ENCODE data around the gene PCDHGB1.

The PCDHGB1 gene

GRCh38 chr5:141366016-141366896 lies 16.4 kb downstream of the PCDHGB1 start:
- no peak for DNase-seq (ENCODE audit: low read depth)
- TF ChIP-seq MYC (IDR thresholded peaks at IDR 0.05; ENCODE audit: low read depth, low read length): no peak
- TF ChIP-seq, protein P1, sequence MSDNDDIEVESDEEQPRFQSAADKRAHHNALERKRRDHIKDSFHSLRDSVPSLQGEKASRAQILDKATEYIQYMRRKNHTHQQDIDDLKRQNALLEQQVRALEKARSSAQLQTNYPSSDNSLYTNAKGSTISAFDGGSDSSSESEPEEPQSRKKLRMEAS (IDR thresholded peaks at IDR 0.05; ENCODE audit: low read depth, low read length): no peak
- TF ChIP-seq CTCF (IDR thresholded peaks at IDR 0.05; ENCODE audit: low read depth, low read length): no peak
- no peak for TF ChIP-seq POLR2A (IDR thresholded peaks at IDR 0.05; ENCODE audit: extremely low read depth, insufficient read length)
- H3K4me3 ChIP-seq (ENCODE audit: low read depth, low read length): no peak overlapping the region

DNA sequence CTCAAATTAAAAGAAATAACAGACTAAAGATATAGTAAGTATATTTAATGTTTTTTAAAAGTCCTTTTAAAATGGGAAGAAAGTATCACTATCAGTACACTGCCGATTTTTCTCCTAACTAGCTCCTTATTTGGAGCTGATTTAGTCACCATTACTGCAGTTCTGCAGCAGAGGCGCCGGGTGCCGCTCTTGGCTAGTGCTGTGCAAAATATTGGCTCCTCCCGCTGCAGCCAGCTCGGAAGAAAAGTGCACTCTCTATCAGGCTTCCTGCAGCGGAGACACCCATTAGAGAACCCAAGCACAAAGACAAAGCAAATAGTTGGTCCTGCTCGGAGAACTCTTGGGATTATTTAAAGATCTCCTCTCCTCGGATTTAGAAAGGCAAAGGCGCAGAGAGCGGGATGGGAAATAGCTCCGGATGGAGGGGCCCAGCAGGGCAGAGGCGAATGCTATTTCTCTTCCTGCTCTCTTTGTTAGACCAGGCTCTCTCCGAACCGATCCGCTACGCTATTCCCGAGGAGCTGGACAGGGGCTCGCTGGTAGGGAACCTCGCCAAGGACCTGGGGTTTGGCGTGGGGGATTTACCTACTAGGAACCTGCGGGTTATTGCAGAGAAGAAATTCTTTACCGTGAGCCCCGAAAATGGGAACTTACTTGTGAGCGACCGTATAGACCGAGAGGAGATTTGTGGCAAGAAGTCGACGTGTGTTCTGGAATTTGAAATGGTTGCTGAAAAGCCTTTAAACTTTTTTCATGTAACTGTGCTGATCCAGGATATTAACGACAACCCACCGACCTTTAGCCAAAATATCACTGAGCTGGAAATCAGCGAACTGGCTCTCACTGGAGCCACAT lies 20.3 kb downstream of the PCDHGB1 start, which contains the start of gene PCDHGB3:
Gene PCDHGB3 (plus strand): TSS at position 249 of the 855 bp plus-strand sequence. CDS start 153 bp downstream, at position 402.
- peak; percentile 57 for TF ChIP-seq CTCF (IDR thresholded peaks at IDR 0.05; ENCODE audit: low read depth, low read length)
- no peak for TF ChIP-seq POLR2A (IDR thresholded peaks at IDR 0.05; ENCODE audit: extremely low read depth, insufficient read length)

DNA sequence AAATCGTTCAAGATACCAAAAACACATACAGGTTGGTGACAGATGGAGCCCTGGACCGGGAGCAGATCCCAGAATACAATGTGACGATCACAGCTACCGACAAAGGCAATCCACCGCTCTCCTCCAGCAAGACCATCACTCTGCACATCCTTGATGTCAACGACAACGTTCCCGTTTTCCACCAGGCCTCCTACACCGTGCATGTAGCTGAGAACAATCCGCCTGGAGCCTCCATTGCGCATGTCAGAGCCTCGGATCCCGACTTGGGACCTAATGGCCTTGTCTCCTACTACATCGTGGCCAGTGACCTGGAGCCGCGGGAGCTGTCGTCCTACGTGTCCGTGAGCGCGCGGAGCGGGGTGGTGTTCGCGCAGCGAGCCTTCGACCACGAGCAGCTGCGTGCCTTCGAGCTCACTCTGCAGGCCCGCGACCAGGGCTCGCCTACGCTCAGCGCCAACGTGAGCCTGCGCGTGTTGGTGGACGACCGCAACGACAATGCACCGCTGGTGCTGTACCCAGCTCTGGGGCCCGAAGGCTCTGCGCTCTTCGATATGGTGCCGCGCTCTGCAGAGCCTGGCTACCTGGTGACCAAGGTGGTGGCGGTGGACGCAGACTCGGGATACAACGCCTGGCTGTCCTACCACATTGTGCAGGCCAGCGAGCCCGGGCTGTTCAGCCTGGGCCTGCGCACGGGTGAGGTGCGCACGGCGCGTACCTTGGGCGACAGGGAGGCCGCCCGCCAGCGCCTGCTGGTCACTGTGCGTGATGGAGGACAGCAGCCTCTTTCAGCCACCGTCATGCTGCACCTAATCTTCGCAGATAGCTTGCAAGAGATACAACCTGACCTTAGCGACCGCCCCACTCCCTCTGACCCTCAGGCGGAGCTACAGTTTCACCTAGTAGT lies 21.9 kb downstream of the PCDHGB1 start:
- no peak for DNase-seq (ENCODE audit: low read depth)
- TF ChIP-seq, protein P1 (IDR thresholded peaks at IDR 0.05; ENCODE audit: low read depth, low read length): no peak
- TF ChIP-seq MYC (IDR thresholded peaks at IDR 0.05; ENCODE audit: low read depth, low read length) (no peak), CTCF (IDR thresholded peaks at IDR 0.05; ENCODE audit: low read depth, low read length) (no peak), POLR2A (IDR thresholded peaks at IDR 0.05; ENCODE audit: extremely low read depth, insufficient read length) (no peak)
- no peak overlapping the region for H3K4me3 ChIP-seq (ENCODE audit: low read depth, low read length)

More for the DNA sequence above, 20.3 kb downstream of the PCDHGB1 start, which contains the start of gene PCDHGB3:
- H3K4me3 ChIP-seq (ENCODE audit: low read depth, low read length): peak within 1 kb of the TSS; percentile 50
- peak; percentile 77 for DNase-seq (ENCODE audit: low read depth)

GRCh38 chr5:141373673-141374317 lies 23.9 kb downstream of the PCDHGB1 start, which contains the start of gene PCDHGA6:
TSS of gene PCDHGA6 (plus strand) at chr5:141373891. CDS start at chr5:141374084, 193 bp downstream.
- H3K4me3 ChIP-seq (ENCODE audit: low read depth, low read length): no peak within 1 kb of the TSS
- DNase-seq (ENCODE audit: low read depth): peak; percentile 16
- TF ChIP-seq POLR2A (IDR thresholded peaks at IDR 0.05; ENCODE audit: extremely low read depth, insufficient read length) (no peak), CTCF (IDR thresholded peaks at IDR 0.05; ENCODE audit: low read depth, low read length) (peak; percentile 15)
- TF ChIP-seq, protein P1 (IDR thresholded peaks at IDR 0.05; ENCODE audit: low read depth, low read length): no peak

DNA sequence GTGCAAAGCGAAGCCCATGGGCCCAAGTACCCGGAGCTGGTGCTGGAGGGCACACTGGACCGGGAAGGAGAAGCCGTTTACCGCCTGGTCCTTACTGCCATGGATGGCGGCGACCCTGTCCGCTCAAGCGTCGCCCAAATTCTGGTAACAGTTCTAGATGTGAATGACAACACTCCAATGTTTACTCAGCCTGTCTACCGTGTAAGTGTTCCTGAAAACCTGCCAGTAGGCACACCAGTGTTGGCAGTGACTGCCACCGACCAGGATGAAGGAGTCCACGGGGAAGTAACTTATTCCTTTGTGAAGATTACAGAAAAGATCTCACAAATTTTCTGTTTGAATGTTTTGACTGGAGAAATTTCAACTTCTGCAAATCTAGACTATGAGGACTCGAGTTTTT lies 24.7 kb downstream of the PCDHGB1 start:
- no peak overlapping the region for H3K4me3 ChIP-seq (ENCODE audit: low read depth, low read length)
- no peak for TF ChIP-seq CTCF (IDR thresholded peaks at IDR 0.05; ENCODE audit: low read depth, low read length)
- no peak for TF ChIP-seq MYC (IDR thresholded peaks at IDR 0.05; ENCODE audit: low read depth, low read length)
- TF ChIP-seq POLR2A (IDR thresholded peaks at IDR 0.05; ENCODE audit: extremely low read depth, insufficient read length): no peak
- TF ChIP-seq, protein P1 (IDR thresholded peaks at IDR 0.05; ENCODE audit: low read depth, low read length): no peak
- no peak for DNase-seq (ENCODE audit: low read depth)
